GM19035 (cell line): Measurements from ENCODE around the gene CCR7.

Experiments used
- ATAC-seq: cut with Tn5 transposase; IDR thresholded peaks from one replicate; pipeline ENCODE4 v1.9.1; 2021; ENCODE audit not compliant: unreplicated experiment

The CCR7 gene

GRCh38 chr17:40564883-40565768, at the start of gene CCR7:
TSS of gene CCR7 (minus strand) at chr17:40565472. CDS start at chr17:40565409, 63 bp downstream.
- ATAC-seq = no peak

- peak; percentile 9 for ATAC-seq
Observed at GRCh38 chr17:40614431-40615067, 49.3 kb upstream of the CCR7 start.

GRCh38 chr17:40613467-40614154, 48.3 kb upstream of the CCR7 start:
- no peak for ATAC-seq

- no peak for ATAC-seq
Observed at GRCh38 chr17:40612599-40613244, 47.5 kb upstream of the CCR7 start.

- ATAC-seq = no peak
Observed at GRCh38 chr17:40611840-40612474, 46.7 kb upstream of the CCR7 start.

GRCh38 chr17:40610359-40610758, 45.1 kb upstream of the CCR7 start:
- no peak for ATAC-seq

- ATAC-seq = no peak
Observed at GRCh38 chr17:40608061-40608581, 42.8 kb upstream of the CCR7 start.

GRCh38 chr17:40607641-40608040, 42.4 kb upstream of the CCR7 start:
- ATAC-seq = no peak

- no peak for ATAC-seq
Observed at GRCh38 chr17:40606548-40607353, 41.5 kb upstream of the CCR7 start.

- no peak for ATAC-seq
Observed at GRCh38 chr17:40605306-40605705, 40.0 kb upstream of the CCR7 start.

GRCh38 chr17:40604327-40605080, 39.2 kb upstream of the CCR7 start:
- ATAC-seq = no peak

- no peak for ATAC-seq
Observed at GRCh38 chr17:40602445-40603443, 37.5 kb upstream of the CCR7 start.

- no peak for ATAC-seq
Observed at GRCh38 chr17:40600486-40601046, 35.3 kb upstream of the CCR7 start.

GRCh38 chr17:40599468-40599763, 34.1 kb upstream of the CCR7 start:
- ATAC-seq = no peak

GRCh38 chr17:40598619-40599467, 33.6 kb upstream of the CCR7 start:
- ATAC-seq = peak; percentile 62

GRCh38 chr17:40598301-40598618, 33.0 kb upstream of the CCR7 start:
- ATAC-seq = no peak
